OCI-LY7 (cell line): ENCODE data around the gene TGFBR2.

Source experiments
- CTCF ChIP-seq: fragments of 200-600 bp; sonication (generic); conservative IDR thresholded peaks from 2 replicates; pipeline ENCODE4 v1.5.1; 2014; ENCODE audit warnings: mild to moderate bottlenecking, antibody characterized with exemption, low read length, moderate library complexity, mixed read lengths
- EZH2phosphoT487 ChIP-seq: fragments of 200-600 bp; sonication (generic); IDR thresholded peaks from 2 replicates; pipeline ENCODE4 v1.6.1; 2018; ENCODE audit warnings: low read depth, borderline replicate concordance, mild to moderate bottlenecking, mixed run types, antibody characterized with exemption, low read length, moderate library complexity, mixed read lengths

GRCh38 chr3:30613133-30613825, 6.9 kb downstream of the TGFBR2 start:
- TF ChIP-seq CTCF (no peak), EZH2phosphoT487 (no peak)
